GM12801 (cell line): Measurements from ENCODE around the gene WDR13.

Source experiments
- CTCF ChIP-seq: IDR thresholded peaks from one replicate; pipeline ENCODE4 v1.5.1; 2011; ENCODE audit warnings: control low read depth; ENCODE audit not compliant: insufficient read length; ENCODE audit errors: extremely low read depth

The WDR13 gene

GRCh38 chrX:48573690-48574269 lies 23.5 kb upstream of the WDR13 start:
- TF ChIP-seq CTCF, result no peak

GRCh38 chrX:48574270-48575266 lies 22.7 kb upstream of the WDR13 start, which contains the start of gene RBM3:
RBM3 (plus strand) TSS chrX:48574484; CDS start chrX:48575181, 697 bp downstream.
- no peak for TF ChIP-seq CTCF

- TF ChIP-seq CTCF, result no peak
These were observed 21.6 kb upstream of the WDR13 start for GRCh38 chrX:48575642-48576041.

- TF ChIP-seq CTCF, result no peak
These were observed 21.2 kb upstream of the WDR13 start for GRCh38 chrX:48576108-48576507.

- TF ChIP-seq CTCF, result no peak
These were observed 18.6 kb upstream of the WDR13 start for GRCh38 chrX:48578661-48579128.

GRCh38 chrX:48579259-48579658 lies 18.0 kb upstream of the WDR13 start:
- TF ChIP-seq CTCF, result no peak

- no peak for TF ChIP-seq CTCF
These were observed 16.6 kb upstream of the WDR13 start for GRCh38 chrX:48580662-48581061.
